GM18909 (cell line): Measurements from ENCODE around the gene C2CD2L.
"Not testable (repeated sequence)": the region's sequence is repeated elsewhere in the genome, so short reads cannot be mapped to it uniquely, and the experiment has no call there.

Experiments
- ATAC-seq: cut with Tn5 transposase; IDR thresholded peaks from one replicate; pipeline ENCODE4 v1.9.1; 2021; ENCODE audit warnings: mild to moderate bottlenecking; ENCODE audit not compliant: unreplicated experiment, poor library complexity

The C2CD2L gene

DNA sequence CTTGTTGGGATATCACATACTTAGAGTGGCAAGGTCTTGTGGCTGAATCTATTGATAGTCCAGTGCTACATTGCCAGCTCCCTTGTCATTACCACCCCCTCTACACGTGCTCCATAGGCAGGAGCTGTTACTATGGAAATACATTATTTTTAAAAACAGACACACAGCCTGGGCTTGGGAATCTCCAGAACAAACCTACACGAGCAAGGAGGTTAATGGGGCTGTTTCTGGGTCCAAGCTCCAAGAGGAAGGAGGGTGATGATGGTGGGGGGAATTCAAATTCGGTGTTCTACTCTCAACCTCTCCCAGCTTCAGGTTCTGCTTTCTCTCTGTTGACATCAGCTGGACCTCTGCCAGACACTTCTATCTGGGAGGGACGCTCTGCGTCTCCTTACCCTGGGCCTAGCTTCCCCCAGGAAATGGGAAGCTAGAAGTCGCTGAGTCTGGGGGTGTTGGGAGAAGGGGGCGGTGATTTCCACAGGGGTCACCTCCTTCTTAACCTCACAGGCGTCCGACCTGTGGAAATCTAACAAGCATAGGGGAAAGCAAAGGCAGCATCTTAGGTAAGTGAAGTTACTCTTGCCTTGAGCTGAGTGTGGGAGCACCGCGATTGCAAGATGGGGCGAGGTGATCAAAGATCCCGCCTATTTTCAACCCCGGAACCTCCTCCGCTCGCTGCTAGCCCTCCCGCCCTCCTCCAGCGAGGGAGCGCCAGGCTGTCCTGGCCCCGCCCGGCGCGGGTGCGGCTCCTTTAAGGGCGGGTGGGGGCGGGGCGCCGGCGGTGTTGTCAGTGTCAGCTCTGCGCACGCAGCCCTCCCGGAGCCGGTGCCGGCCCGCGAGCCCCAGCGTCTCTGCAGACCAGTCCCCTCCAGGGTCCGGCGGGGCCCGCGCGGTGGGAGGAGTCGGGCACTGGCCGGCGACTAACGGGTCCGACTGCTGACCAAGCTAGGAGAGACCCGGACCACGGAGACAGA lies at the start of gene C2CD2L:
C2CD2L (plus strand) TSS at position 781 of the 974 bp plus-strand sequence. CDS start 398 bp downstream, outside the sequence.
- peak; percentile 77 for ATAC-seq

DNA sequence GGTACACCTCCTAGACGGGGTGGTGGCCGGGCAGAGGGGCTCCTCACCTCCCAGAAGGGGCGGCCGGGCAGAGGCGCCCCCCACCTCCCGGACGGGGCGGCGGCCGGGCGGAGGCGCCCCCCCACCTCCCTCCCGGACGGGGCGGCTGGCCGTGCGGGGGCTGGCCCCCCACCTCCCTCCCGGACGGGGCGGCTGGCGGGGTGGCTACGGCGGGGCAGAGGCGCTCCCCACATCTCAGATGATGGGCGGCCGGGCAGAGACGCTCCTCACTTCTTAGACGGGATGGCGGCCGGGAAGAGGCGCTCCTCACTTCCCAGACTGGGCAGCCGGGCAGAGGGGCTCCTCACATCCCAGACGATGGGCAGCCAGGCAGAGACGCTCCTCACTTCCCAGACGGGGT lies 48.0 kb upstream of the C2CD2L start:
- not testable (repeated sequence) for ATAC-seq

DNA sequence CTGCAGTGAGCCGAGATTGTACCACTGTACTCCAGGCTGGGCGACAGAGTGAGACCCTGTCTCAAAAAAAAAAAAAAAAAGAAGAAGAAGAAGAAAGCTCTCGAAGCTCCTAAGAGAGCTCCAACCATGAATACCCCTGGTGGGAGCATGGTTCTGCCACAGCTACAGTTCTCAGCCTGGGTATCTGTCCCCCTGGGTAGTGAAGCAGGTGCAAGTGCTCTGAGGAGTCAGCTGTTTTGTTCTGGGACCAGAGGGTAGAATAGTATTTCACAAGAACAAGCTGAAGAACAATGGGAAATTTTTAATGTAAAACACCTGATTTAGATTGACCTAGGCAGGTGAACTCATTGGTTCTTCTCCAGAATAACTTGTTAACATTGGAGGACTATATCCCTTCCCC lies 45.9 kb upstream of the C2CD2L start:
- ATAC-seq: no peak

DNA sequence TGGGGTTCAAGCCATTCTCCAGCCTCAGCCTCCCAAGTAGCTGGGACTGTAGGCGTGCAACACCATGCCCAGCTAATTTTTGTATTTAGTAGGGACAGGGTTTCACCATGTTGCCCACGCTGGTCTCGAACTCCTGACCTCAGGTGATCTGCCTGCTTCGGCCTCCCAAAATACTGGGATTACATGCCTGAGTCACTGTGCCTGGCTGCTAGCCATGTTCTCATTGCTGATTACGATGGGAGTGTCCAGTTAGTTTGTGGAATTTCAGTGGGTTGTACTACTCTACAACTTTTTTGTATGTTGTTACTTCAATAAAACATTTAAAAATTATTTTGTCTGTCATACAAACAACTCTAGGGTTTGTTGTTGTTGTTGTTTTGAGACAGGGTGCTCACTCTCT lies 44.4 kb upstream of the C2CD2L start:
- ATAC-seq: no peak

DNA sequence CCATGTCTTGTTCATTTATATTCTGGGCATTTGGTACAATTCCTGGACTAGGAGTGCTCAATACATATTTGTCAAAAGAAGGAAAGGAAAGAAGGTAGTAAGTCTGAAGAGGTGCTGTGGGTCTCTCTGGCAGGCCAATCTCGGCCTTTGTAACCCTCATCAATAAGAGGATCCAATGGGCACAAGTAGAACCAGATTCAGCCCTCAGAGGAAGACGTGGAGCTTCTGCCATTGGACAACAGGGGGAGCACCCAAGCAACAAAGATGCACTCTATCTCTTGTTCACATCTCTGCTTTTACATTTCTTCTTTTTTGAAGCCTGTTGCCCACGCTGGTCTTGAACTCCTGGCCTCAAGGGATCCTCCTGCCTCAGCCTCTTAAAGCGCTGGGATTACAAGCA lies 41.8 kb upstream of the C2CD2L start:
- ATAC-seq: no peak

DNA sequence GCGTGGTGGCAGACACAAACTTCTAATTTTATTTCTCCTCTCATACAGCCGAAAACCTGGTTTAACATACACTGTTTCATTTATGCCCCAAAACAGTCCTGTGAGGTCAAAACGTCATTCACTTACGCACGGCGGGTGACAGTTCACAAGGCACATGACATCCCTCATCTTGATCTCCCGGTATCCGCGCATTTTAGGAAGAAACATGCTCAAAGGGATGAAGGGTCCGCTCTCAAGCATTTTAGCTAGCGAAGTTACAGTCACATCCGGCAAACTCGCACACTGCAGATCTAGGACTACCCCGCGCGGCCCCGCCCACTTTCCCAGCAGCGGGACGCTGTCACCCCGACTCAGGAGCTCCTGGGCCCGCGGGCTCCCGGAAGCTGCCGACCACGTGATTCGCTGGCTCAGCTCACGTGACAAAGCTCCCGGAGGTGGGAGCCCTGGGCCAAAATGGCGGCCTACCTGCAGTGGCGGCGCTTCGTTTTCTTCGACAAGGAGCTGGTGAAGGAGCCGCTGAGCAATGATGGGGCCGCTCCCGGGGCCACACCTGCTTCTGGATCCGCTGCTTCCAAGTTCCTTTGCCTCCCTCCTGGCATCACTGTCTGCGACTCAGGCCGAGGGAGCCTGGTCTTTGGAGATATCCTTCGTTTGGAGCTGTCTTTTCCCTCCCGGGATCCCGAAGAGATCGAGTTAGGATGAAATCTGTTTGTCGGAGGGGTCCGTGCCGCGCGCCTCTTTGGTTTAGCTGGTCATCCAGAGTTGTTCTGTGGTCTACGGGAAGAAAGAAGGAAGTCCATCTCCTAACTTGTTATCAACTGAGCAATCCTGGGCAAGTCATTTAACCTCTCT lies 39.5 kb upstream of the C2CD2L start, which contains the start of gene VPS11:
VPS11 (plus strand) TSS at position 448 of the 852 bp plus-strand sequence; CDS start at position 454, 6 bp downstream.
- peak; percentile 95 for ATAC-seq

DNA sequence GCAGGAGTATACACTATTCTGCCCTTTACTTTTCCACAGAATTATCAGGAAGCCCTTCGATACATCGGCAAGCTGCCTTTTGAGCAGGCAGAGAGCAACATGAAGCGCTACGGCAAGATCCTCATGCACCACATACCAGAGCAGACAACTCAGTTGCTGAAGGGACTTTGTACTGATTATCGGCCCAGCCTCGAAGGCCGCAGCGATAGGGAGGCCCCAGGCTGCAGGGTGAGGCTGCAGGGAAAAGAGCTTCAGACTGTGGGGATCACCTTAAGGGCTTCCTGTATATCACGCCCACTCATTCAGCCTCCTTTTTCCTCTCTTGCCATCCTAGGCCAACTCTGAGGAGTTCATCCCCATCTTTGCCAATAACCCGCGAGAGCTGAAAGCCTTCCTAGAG lies 29.3 kb upstream of the C2CD2L start:
- ATAC-seq: no peak

DNA sequence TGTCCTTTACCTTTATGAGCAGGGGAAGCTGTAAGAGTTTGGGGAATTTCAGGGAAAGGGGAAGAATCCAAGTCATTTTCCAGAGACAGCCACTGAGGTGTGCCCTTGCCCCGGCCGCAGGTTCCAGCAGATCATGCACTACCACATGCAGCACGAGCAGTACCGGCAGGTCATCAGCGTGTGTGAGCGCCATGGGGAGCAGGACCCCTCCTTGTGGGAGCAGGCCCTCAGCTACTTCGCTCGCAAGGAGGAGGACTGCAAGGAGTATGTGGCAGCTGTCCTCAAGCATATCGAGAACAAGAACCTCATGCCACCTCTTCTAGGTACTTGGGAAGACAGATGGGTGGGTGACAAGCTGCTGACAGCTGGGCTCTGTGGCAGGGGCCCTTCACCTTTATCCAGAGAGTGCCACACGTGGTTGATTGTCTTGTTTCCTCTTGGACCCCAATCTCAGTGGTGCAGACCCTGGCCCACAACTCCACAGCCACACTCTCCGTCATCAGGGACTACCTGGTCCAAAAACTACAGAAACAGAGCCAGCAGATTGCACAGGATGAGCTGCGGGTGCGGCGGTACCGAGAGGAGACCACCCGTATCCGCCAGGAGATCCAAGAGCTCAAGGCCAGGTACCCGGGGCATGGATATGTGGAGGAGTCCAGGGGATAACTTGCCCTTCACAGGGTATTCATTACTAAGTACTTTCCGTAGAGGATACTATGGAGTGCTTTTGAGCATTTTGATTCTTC lies 28.3 kb upstream of the C2CD2L start:
- no peak for ATAC-seq

DNA sequence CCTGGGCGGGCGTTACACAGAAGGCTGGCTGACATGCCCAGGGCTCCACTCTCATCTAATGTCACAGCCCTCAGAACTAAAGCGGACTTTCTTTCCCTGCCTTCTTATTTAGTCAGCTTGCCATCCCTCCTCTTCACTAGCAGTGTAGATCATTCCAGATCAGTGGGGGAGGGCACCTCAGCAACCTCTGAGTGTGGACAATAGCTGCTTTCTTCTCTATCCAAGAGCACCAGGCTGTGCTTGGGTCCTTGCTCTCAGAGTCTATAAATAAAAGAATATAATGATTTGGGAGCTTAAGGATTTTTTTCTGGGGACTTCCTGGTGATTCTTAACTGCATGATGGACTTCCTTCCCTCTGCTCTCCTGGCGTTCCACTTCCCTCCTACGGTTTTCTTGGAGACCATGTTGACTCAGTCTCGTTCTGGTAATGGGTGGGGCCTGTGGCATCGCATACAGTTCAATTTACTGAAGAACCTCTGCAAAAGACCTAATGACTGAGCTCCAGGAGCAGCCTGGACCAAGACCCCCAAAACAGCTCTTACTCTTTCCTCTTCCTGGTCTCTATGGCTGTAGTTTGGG lies 25.4 kb upstream of the C2CD2L start:
- no peak for ATAC-seq

DNA sequence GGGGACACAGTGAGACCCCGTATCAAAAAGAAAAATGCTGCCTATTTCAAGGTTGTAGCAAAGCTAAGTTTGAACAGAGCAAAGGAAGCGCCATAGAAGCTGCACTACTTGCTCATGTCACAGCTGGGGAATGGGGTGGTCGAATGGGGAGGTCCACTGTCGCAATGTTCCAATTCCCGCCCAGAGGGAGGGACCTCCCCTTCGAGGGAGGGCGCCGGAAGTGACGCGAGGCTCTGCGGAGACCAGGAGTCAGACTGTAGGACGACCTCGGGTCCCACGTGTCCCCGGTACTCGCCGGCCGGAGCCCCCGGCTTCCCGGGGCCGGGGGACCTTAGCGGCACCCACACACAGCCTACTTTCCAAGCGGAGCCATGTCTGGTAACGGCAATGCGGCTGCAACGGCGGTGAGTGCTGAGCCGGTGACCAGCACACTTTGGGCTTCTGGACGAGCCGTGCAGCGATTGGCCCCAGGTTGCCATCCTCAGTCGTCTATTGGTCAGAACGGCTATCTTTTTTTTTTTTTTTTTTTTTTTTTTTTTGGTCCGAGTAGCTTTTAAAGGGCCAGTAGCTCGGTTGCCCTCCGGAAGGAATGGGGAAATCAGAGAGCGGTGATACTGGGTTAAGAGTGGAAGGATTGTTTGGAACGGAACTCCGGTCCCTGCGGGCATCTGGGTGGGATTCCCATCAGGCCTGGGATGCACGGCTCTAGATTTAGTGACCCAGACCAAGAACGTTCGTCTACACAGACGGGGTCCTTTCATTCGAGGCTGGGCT lies 22.3 kb upstream of the C2CD2L start, which contains the start of gene HMBS:
HMBS (plus strand) TSS at position 219 of the 774 bp plus-strand sequence; CDS start at position 372, 153 bp downstream.
- peak; percentile 87 for ATAC-seq

DNA sequence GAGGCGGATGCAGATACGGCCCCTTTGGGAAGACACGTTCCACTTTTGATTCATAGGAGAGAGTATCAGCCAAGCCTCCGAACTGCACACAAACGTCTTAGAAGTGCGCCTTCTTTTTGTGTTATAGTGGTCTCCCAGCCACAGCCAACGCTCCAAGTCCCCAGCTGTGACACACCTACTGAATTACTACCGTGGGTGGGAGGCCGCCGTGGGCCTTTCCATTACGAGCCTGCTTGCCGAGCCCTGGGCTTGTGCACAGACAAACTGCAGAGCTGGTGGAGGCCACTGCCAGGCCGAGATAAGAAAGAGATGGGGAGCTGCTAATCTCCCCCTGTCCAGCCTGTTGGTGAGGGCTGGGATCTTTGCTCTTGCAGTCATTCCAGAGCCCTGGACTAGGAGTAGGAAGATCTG lies 21.7 kb upstream of the C2CD2L start:
- peak; percentile 9 for ATAC-seq

DNA sequence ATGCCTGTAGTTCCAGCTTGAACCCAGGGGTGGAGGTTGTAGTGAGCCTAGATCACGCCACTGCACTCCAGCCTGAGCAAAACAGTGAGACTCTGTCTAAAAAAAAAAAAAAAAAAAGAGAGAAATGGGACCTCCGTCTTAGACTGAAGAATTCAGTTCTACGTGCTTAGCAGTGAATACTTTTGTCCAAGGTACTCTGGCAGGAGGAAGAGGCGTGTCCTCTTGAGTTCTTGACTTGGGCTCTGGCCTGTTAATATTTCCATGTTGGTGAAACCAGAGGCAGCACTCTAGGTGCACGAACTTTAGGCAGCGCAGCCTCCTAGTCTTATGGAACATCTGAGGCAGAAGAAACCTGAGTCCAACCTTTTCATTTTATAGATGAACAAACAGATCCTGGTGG lies 20.0 kb upstream of the C2CD2L start:
- ATAC-seq: no peak

DNA sequence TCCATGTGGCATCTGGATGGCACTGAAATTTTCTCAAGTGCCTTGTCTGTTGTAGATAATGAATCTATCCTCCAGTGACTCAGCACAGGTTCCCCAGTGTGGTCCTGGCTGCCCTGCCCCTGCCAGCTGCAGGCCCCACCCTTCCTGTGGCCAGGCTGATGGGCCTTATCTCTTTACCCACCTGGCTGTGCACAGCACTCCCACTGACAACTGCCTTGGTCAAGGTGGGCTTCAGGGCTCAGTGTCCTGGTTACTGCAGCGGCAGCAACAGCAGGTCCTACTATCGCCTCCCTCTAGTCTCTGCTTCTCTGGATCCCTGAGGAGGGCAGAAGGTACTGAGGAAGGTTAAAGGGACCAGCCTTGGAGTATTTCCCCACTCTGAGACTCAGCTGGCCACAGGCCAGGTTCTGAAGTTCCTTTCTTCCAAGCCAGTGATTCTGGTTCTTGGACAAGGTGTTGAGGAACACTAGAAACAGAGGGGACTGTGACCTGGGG lies 19.4 kb upstream of the C2CD2L start:
- ATAC-seq: no peak

DNA sequence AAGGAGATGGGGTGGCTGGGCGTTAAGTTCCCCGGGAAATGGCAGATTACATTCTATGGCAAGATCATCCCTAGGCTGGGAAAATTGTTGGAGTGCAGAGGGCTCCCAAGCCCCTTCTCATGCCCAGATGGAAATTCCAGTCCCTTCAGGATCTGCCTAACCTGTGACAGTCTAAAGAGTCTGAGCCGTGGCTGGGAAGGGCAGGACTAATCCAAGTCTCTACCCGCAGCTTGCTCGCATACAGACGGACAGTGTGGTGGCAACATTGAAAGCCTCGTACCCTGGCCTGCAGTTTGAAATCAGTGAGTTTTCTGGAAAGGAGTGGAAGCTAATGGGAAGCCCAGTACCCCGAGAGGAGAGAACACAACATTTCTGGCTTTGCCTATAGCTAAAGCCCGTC lies 18.7 kb upstream of the C2CD2L start:
- no peak for ATAC-seq

DNA sequence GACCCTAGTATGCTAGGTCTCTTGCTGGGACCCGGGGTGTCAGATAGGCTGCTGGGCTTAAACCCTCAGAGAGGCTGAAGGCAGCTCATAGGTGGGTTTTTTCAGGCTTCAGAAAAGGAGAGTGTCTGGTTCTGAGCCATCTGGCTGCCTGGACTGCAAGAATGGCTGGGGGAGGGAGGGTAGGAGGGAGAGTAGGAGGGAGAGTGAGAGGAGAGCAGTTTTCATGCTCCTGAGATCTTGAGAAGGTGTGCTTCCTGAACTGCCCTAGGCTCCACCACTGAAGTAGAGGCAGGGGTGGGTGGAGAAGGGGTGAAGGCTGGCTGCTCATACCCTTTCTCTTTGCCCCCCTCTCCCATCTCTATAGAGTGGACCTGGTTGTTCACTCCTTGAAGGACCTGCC lies 17.8 kb upstream of the C2CD2L start:
- no peak for ATAC-seq

DNA sequence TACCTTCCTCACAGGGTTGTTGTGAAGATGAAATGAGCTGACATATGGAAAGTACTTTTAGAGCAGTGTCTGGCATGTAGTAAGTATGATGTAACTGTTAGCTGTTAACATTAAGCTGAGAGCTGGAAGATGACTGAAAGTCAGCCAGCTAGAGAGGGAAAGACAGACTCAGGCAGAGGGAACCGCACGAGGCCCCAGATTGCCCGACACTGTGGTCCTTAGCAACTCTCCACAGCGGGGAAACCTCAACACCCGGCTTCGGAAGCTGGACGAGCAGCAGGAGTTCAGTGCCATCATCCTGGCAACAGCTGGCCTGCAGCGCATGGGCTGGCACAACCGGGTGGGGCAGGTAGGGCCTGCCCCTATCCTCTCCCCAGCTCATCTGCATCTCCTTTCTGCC lies 16.0 kb upstream of the C2CD2L start:
- no peak for ATAC-seq

DNA sequence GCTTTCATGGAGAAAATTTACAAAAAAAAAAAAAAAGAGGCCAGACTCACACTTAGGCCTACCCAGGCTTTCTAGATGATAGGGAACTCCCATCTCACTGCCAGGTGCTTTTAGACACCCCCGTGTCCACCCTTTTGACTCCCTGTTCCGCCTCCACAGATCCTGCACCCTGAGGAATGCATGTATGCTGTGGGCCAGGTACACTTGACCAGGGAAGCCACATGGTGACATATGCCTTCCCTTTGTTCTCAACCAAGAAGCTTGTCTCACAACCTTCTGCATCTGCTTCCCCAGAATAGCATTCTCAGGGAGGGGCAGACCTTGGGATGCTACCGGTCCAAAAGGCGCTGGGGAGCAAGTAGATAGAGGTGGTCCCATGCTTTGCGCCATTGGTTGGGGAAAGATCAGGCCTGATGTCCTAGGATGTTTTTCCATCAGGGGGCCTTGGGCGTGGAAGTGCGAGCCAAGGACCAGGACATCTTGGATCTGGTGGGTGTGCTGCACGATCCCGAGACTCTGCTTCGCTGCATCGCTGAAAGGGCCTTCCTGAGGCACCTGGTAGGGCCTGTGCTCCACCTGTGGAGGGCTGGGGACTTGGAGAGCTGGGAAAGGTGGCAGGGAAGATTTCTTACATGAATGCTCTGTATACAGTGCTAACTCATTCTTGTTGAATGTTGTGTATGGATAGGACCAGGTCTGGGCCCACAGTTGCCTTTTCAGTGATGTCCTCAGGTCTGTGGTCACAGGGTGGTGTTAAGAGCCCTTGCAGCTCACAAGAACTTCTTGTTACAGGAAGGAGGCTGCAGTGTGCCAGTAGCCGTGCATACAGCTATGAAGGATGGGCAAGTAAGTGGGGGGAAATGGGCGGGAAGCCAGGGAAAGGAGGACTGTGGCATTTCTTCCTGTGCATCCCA lies 14.9 kb upstream of the C2CD2L start:
- ATAC-seq: no peak
